ENCODE data around the gene CREBRF.
"Not testable (repeated sequence)": the region's sequence is repeated elsewhere in the genome, so short reads cannot be mapped to it uniquely, and the experiment has no call there.

Gene CREBRF

GRCh38 chr5:173039188-173039587, 17.0 kb upstream of the CREBRF start:
- DNase-seq: no peak

- DNase-seq: no peak
Observed at GRCh38 chr5:173039964-173040363, 16.2 kb upstream of the CREBRF start.

GRCh38 chr5:173041881-173042762, 14.0 kb upstream of the CREBRF start:
- DNase-seq: no peak

GRCh38 chr5:173042763-173043107, 13.4 kb upstream of the CREBRF start:
- no peak for DNase-seq

GRCh38 chr5:173045474-173045873, 10.7 kb upstream of the CREBRF start:
- no peak for DNase-seq

GRCh38 chr5:173047096-173047837, 8.9 kb upstream of the CREBRF start:
- DNase-seq: not testable (repeated sequence)

GRCh38 chr5:173047838-173048105, 8.4 kb upstream of the CREBRF start:
- DNase-seq: no peak

- no peak for DNase-seq
Observed at GRCh38 chr5:173050791-173051190, 5.4 kb upstream of the CREBRF start.

GRCh38 chr5:173051746-173052145, 4.4 kb upstream of the CREBRF start:
- no peak for DNase-seq

- DNase-seq: no peak
Observed at GRCh38 chr5:173053041-173053440, 3.1 kb upstream of the CREBRF start.

GRCh38 chr5:173055042-173055721, 970 bp upstream of the CREBRF start:
- DNase-seq: no peak

GRCh38 chr5:173055722-173055982, 500 bp upstream of the CREBRF start:
- DNase-seq: peak; percentile 33

- peak; percentile 90 for DNase-seq
Observed at GRCh38 chr5:173056783-173057061, 570 bp downstream of the CREBRF start.

- DNase-seq: peak; percentile 99
Observed at GRCh38 chr5:173057062-173057924, 1.1 kb downstream of the CREBRF start.

GRCh38 chr5:173062141-173062540, 6.0 kb downstream of the CREBRF start:
- no peak for DNase-seq

- DNase-seq: no peak
Observed at GRCh38 chr5:173065155-173065554, 9.0 kb downstream of the CREBRF start.

- no peak for DNase-seq
Observed at GRCh38 chr5:173069671-173070070, 13.5 kb downstream of the CREBRF start.

GRCh38 chr5:173075137-173075843, 19.1 kb downstream of the CREBRF start:
- DNase-seq: no peak

GRCh38 chr5:173075970-173076369, 19.8 kb downstream of the CREBRF start:
- DNase-seq: no peak

GRCh38 chr5:173076471-173076870, 20.3 kb downstream of the CREBRF start:
- DNase-seq: not testable (repeated sequence)

GRCh38 chr5:173078878-173079277, 22.7 kb downstream of the CREBRF start:
- DNase-seq: no peak

- DNase-seq: no peak
Observed at GRCh38 chr5:173089581-173089980, 33.4 kb downstream of the CREBRF start.

GRCh38 chr5:173090639-173091038, 34.5 kb downstream of the CREBRF start:
- DNase-seq: no peak
